HG03460 (cell line): ENCODE results near the gene SPIRE1.

ENCODE experiments used
- ATAC-seq: cut with Tn5 transposase; IDR thresholded peaks from one replicate; pipeline ENCODE4 v1.9.1; 2021; ENCODE audit not compliant: unreplicated experiment

The SPIRE1 gene

DNA sequence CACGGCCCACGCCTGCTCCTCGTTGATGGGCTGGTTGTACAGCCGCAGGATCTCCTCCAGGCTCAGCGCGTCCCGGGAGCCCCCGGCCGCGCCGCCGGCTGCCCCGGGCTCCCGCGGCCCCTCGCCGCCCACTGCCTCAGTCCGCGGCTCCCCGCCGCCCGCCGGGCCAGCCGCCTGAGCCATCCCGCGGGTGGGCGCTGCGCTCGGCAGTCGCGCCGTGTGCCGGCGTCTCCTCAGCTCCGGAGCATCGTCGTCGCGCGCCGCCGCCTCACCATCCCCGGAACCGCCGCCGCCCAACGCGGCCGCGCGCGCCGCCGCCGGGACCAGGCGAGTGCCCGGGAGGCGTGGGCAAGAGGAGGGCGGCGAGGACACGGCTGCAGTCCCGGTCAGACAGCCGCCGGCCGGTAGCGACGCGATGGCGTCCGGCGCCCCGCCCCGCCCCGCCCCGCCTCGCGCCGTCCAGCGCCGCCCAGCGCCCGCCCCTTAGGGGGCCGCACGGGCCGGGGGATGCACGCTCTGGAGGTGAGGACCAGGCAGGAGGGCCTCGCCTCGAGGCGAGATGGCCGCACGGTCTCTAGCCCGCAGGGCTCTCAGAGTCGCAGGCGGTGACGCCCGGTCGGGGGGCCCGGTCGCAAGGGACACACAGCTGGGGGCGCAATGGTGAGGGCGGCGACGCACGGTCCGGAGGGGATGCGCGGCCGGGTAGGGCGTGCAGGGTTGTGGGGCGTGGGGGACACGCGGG, at the start of gene SPIRE1:
SPIRE1 (minus strand) TSS at position 424 of the 742 bp plus-strand sequence; CDS start at position 183, 241 bp downstream.
- peak; percentile 59 for ATAC-seq

DNA sequence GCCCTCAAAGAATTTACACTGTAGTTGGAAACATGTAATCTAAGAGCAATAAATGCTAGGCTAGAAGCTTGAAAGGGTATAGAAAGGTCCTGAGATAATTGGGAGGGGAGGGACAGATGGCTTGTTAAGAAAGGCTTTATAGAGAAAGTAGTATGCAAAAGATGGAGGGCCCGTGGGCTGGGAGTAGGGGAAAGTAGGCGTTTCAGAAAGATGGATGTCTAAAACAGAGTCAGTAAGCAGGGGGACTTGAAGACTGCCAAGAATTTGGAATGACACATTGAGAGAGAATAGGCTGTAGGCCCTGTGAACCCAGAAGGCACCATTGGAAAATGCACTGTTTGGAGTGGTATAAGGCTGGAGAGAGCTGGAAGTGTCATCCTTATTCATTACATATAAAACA, 45.8 kb upstream of the SPIRE1 start:
- no peak for ATAC-seq

DNA sequence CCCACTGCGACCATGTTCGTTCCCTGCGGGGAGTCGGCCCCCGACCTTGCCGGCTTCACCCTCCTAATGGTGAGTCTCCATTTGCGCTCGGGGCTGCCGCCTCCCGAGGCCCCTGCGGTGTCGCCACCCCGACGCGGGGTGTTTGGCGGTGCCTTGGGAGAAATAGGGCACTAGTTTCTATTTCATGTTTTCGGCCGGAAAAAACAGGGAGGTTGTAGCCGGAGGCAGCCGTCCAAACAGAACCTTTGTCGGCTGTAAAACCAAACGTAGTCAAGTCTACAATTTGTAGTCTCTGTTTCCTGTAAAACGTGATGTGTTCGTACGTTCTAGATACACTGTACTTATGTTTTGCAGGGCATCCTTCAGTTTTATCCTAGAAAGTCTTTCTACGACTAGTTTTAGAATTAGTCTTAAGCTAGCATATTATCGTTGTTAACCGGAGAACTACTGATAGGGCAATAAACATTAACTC, 45.2 kb upstream of the SPIRE1 start:
- peak; percentile 24 for ATAC-seq

DNA sequence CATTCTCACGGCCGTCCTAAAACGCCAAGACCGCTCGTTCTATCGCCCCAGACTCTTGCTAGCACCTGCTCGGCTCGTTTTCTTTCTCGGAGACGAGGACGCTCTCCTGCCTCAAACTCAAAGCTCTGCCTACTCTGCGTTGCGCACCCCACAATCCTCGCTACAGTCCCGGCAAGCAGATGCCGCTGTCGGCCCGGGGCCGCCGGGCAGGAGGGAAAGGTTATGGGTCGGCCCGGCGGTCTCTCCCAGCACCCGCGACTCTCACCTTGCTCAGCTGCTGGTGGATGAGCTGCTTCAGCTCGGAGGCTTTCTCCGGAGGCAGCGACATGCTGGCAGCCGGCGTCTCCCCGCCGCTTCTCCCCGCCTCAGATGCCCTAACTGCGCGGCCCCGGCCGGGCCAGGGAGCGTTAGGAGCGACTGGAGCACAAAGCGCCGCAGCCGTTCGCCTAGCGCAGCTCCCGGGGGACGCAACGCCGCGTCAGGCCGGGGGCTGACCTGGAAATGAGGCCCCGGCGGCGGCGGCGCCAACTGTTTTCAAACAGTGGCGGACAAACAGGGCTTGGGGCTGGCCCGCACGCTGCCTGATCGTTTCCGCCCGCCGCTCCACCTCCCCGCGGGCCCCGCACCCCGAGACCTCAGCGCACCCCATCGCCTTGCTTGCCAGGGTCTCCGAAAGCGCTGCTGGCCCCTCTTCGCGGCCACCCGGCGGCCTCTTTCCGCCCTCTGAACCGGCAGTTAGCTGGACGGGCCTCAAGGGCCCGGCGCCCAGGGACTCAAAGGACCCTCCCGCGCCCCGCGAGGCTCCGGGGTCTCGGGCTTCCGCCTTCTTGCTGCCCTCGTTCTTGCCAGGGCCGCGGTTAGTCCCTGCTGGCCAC, 44.6 kb upstream of the SPIRE1 start, which contains the start of the genes CEP76 and PSMG2:
CEP76 (minus strand) TSS at position 503 of the 875 bp plus-strand sequence; CDS start at position 328, 175 bp downstream.
PSMG2 (plus strand) TSS at position 822 of the 875 bp plus-strand sequence. CDS start 66 bp downstream, outside the sequence.
- peak; percentile 83 for ATAC-seq

DNA sequence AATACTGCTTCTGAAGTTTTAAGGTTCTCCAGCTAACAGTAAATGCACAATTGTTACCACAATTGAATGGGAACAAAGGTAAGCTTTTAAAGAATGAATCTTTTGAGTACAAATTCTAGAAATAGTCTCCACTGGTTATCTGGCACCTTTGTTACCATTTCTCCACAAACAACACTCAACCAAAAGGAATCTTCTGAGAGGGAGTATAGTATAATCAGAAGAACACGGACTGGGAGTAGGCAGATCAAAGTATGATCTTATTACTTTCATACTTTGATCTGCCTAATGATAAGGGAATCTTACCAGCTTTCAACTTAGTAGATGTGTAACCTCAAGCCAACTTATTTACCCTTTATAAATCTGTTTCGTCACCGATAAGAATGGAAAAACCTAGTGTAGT, 43.3 kb upstream of the SPIRE1 start:
- ATAC-seq = no peak

DNA sequence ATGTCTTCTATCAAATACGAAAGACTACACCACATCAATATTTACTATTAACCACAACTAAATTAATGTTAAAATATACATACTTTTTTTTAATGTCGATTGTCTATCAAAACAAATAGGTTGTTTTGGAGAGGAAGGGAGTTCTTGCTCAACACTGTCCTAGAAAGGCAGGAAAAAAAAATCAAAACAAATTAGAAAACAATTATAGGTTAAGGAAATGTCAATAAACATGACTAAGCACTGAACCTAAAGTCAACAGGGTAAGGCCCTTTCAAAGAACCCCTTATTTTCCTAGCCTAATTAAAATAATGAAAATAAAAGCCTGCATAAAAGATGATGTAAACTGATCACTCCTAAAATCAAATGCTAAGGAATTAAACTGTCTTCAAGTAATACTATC, 41.8 kb upstream of the SPIRE1 start:
- ATAC-seq = no peak

DNA sequence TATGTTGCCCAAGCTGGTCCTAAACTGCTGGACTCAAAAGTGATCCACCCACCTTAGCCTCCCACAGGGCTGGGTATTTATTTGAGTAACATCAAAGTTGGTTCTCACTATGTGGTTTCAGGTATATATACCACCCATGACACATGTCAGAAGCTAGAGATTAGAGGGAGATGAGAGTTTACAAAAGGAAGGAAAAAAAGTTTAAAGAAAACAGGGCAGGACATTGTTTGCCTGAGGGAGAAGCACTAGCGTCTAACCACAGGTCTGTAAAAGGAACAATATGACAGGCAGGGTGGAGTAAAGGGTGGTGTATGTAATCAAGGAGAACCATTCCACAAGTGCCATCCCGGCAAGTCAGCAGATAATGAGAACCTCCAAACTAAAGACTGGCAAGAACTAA, 36.1 kb upstream of the SPIRE1 start:
- ATAC-seq = no peak

DNA sequence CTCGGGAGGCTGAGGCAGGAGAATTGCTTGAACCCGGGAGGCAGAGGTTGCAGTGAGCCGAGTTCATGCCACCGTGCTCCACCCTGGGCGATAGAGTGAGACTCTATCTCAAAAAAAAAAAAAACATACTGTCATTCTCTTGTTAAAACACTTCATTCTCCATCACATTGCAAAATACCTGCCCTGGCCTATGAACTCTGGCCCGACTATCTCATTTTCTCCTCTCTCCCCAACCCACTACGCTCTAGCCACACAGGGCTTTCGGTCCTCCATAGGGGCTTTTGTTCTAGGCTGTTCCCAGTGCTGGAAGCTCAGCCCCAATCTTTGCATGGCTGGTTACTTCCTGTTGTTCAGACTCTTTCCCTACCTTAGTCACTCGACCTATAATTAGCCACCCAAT, 34.3 kb upstream of the SPIRE1 start:
- ATAC-seq = no peak

DNA sequence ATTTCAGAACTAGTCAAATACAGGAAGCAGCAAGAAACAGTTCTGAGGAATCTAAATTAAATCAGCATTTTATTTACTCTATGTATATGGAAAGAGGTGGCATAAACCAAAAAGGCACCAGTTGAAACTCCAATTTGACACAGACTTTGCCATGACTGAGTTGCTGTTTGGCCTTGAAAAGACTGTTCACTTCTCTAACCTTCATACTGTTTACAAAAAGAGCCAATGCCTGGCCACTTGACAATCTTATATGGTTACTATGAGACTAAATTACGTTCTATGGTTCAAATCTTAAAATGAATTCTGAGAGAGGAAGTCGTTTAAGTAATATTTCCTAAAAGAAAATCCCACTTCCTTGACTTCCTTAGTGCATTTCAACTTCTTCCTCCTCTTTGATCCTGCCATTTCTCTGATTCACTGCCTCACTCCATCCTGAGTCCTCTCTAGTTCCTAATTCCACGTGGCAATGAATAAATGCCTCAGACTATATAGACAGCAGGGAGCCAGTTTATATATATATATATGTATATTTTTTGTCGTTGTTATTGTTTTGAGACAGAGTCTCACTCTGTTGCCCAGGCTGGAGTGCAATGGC, 31.4 kb upstream of the SPIRE1 start:
- no peak for ATAC-seq

DNA sequence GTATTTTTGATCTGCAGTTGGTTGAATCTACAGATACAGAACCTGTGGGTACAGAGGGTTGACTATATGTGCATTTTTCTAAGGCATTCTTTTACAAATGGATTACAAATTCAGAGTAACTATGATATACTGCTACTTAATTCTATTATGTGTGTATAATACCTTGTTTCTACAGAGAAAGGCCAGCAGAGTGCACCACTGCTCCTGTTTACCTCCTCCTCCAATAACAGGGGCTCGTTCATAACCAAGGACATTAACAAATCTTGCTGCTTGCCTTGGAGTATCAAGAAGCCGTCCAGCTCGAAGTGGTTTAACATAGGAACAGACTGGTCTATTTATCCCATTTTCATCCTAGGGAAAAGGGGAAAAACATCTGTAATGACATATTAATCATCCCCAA, 28.2 kb upstream of the SPIRE1 start:
- ATAC-seq = no peak

DNA sequence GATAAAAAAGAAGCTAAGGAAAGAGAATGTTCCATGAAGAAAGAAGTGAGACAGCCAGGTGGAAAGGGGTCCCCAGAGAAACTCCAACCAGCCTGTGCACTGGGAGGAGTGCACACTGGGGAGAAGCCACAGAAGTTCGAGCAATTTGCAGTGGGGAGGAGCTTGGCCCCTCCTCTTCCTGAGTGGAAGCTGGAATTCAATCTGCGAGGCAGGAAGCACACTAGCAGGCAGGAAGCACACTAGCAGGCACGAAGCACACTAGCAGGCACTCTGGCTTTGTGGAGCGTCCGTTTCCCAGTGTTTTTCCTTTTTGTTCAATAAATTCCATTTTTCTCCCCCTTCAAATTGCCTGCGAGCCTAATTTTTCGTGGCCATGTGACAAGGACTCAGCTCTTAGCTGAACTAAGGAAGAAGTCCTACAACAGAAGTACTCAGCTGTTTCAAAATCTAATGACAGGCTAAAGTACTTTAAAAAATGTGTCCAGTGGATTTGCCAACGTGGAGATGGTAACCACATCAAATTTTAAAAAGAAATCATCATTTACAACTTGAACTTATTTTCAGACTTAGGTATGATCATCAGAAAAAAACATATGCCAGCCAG, 21.4 kb upstream of the SPIRE1 start:
- ATAC-seq = no peak

DNA sequence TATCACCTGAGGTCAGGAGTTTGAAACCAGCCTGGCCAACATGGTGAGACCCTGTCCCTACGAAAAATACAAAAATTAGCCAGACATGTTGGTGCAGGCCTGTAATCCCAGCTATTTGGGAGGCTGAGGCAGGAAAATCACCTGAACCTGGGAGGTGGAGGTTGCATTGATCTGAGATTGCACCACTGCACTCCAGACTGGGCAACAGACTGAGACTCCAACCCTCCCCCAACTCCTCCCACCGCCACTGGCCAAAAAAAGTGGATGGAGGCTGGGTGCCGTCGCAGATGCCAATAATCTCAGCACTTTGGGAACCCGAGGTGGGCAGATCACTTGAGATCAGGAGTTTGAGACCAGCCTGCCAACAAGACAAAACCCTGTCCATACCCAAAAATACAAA, 10.1 kb upstream of the SPIRE1 start:
- no peak for ATAC-seq

DNA sequence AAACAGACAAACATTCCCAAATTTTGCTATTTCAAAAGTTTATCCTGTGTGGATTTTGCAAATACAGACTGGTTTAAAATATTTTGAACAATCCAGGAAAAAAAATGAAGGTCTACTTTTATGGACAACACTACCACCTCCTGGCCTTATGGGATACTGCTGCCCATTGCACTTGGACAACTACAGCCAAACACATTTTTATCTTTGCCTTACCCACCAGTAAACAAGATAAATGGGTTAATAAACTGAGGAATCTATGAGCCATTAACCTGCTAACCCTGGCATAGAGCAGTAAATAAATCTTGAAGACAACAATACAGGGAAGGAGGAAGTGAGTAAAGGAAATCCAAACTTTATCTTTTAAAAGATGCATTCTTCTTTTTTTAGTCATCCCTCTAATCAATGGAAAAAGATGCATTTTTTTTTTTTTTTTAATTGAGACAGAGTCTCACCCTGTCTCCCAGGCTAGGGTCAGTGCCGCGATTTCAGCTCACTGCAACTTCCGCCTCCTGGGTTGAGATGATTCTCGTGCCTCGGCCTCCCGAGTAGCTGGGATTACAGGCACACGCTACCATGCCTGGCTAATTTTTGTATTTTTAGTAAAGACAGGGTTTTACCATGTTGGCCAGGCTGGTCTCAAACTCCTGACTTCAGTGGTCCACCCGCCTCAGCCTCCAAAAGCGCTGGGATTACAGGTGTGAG, 2.1 kb upstream of the SPIRE1 start:
- no peak for ATAC-seq

DNA sequence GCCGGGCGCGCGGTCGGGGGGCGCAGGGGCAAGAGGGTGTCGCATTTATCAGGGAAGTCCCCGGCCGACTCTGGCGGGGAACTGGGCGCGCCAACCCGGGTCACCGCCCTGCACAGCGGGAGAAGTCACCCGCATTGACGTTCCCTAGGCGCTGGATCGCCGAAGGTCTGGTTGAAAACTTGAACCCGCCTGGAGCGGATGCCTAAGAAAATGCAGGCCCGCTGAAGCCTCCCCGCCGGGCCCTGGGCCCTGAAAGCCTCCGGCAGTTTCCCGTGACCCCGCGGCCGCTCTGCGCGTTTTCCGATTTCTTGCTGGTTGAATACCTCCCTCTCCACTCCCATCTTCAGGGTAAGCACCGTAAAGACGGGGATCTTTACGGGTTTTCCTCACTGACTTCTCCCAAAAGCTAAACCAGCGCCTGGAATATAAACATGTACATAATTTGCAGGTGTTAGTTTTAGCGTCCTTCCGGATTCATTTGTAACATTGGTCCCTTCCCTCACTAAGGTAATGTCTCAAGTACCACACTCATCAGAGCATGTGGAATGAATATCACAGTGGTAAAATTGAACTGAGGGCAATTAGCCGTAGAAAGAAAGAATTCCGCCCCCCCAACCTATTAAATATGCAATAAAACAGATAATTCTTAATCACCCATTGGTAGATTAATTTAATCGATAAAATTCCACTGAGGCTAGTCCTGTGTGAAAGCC, 675 bp upstream of the SPIRE1 start:
- peak; percentile 30 for ATAC-seq

DNA sequence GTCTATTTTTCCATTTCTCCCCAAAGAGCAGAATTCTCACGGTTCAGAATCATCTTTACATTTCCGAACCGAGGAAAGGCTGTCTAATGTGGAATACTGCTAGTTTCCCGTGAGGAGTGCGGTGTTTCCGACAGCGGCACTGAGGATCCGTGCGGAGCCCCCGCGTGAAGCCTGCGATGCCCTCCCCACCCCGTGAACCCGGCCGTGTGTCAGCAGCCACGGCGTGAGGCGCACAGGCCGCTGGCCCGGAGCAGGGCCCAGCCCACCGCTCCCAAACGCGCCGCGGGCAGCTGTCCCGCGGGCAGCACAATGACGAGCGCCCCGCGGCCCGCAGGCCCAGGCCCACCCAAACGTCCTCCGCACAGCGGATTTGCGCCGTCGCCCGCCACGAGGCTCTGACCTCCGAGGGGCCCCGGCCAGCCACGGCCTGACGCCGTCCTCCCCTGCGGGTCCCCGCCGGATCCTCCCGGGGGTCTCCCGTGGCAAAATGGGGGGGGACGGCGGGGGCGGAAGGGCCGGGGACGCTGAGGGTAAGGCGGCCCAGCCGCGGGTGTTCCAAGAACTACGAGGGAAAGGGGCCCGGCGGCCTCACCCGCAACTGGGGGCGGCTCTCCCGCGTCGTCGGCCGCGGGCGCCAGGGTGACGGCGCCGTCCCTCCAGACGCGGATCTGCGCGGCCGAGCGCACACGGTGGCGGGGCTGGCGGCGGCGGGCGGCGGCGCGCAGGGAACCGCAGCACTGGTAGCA, 796 bp downstream of the SPIRE1 start:
- ATAC-seq = peak; percentile 44

DNA sequence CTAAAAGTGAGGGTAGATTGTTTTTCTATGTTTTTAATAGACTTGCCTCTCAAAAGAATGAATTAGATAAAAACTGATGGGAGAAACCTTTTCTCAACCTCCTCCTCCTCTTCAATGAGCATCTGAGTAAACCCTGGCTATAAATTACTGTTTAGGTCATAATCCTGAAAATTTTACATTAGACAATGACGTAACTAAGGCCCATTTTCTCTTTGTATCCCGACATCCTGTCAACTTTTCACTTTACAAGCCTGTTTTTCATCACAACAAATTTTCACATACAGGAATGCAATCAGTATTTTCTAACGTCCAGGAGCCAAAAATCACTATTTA, 1.3 kb downstream of the SPIRE1 start:
- no peak for ATAC-seq

DNA sequence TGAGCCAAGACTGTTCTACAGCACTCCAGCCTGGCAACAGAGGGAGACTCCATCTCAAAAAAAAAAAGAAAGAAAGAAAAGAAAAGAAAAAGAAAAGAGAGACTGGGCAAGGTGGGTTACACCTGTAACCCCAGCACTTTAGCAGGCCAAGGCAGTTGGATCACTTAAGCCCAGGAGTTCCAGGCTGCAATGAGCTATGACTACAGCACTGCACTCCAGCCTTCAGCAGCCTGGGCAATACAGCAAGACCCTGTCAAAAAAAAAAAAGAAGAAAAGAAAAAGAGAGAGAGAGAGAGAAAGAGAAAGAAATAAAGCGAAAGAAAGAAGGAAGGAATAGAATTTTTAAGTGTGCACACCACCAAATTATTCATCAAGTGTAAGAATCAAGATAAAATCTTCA, 2.9 kb downstream of the SPIRE1 start:
- ATAC-seq = no peak

DNA sequence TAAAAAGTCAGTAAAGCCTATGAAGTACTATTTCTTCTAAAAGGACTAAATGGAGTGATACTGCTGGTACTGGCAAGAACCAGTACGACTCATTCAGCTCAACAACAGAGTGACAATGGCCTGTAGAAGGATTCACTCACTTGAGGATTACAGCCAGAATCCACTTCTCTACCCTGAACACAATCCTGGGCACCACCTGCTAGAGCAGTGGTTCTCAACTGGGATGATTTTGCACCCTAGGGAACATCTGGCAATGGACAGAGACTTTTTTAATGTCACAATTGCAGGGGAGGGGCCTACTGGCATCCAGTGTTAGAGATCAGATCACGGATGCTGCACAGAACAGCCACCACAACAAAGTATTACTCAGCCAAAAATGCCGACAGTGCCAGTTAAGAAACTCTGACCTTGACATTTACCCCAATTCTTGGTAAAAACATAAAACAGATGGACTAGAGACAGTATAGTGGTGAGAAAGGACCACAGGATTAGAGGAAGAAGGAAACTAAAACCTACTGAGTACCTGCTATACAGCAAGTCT, 5.0 kb downstream of the SPIRE1 start:
- ATAC-seq = no peak

DNA sequence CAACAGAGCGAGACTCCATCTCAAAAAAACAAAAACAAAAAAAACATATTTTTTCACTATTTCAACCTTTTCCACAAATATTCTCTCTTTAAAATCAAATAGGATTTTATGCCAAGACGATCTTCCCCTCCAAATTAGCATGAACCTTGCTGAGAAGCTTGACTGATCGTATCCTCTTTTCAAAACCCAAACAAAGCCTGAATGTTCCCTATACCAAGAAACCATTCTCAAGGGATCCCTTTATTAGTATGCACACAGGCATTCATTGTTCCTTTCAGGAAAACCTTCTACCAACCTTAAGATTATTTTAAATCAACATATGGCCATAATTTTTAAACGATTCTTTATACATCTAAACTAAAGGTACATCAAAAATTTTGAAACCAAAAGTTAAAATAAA, 6.3 kb downstream of the SPIRE1 start:
- ATAC-seq = no peak
